Hematopoietic multipotent progenitor cell treated with erythropoietin and hydrocortisone succinate and interleukin-3 and kit ligand, for 4 days (in vitro differentiated cells): ENCODE data around the gene LRRC23.

Experiments
- DNase-seq: peaks from one replicate; pipeline ENCODE4 v3.0.0-alpha.2; 2015

Gene LRRC23

DNA sequence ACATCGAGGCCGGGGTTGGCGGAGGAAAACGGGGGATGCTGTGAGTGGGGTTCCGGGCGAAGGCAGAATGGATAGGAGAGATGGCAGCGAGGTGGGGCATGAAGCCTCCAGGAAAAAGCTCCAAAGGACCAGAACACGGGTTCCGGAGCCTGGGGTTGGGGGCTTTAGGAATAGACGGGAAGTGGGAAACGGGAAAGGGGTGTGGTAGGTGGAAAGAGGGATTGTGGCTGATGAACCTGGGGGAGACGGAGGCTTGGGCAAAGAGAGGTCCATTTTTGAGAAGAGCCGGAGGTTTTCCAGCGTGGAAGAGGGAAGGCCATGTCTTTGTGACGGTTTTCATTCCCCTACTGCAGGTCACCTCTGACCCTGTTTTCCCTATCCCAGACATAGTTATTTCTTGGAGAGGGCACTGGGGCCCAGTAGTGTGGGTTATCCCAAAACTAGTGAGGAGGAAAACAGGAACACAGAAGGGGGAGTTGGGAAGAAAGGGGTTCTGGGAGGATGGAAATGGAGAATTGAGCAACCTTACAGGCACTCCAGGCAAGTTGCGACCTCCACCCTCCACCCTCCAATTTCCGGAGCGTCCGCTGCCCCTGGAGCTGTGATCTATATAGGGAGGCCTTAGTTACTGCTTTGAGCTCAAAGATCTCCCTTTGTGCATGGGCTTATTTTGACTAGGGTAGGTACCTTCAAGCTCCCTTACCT, 24.2 kb downstream of the LRRC23 start:
- DNase-seq, result peak; percentile 24

DNA sequence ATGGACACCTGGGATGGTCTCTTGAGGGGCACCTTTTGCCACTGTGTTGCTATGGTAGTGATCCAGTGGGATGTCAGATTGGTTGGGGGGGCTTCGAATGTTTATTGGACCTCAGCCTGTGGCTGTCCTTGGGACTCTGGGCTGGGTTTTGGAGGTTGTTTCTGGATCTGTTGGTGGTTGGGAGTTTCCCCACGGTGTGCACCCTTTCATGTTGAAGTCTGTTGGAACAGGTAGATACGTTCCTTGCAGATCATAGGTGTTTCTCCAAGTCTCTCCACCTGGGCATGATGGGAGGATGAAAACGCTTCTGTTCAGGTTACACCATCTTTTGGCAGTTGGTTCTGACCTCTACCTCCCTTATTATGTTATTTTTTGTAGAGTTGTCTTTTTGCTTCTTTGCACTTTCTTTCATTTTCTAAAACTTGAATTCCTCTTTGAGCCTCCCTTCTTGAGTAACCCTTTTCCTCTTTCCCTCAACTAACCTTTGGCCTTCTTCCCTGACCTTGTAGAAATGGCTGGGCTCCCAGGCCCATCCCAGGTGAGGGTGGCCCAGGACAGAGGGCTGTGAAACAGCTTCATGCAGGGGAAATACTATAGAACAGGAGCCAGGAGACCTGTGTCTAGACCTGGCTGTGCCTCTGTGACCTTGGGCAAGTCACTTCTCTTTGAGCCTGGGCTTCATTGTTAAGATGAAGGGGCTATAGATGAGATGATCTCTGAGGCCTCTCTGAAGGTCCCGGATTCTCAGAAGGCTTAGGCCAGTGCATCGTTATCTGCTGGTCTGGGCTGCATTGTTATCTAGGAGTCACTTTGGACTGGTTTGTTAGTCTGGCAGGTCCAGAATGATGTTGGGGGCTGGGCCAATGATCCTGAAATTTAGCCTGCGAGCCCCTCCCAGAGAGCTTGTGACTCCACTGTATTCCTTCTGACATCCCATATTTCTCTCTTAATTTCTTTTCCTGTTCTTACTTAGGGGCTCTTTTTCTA, 25.1 kb downstream of the LRRC23 start:
- DNase-seq, result peak; percentile 39

DNA sequence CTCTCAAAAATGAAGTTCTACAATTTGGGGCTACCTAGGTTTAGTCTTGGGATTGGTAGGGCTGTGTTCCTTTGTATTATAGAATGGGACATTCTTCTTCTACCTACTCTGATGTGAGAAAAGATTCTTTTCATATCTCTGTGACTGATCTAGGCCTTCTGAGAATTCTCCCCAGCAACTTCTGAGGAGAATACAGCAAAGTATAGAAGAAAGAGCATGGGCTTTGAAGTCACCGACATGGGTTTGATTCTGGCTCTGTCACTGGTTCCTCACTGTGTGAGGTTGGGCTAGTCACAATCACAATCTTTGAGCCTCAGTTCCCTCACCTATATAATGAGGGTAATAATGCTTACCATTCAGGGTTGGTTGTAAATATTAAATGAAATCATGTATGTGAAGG, 28.1 kb downstream of the LRRC23 start:
- DNase-seq, result no peak

DNA sequence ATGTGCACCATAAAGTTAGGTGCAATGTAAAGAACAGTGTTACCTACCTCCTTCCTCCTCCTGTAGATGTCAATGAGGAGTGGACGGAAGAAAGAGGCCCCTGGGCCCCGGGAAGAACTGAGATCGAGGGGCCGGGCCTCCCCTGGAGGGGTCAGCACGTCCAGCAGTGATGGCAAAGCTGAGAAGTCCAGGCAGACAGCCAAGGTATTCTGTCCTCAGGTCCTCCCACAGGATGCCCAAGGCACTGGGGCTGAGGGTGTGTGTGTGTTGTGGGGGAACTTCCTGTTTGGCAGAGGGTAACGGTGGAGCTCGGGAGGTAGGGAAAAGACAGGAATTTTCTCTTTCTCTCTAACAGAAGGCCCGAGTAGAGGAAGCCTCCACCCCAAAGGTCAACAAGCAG, 29.5 kb downstream of the LRRC23 start:
- DNase-seq, result no peak

DNA sequence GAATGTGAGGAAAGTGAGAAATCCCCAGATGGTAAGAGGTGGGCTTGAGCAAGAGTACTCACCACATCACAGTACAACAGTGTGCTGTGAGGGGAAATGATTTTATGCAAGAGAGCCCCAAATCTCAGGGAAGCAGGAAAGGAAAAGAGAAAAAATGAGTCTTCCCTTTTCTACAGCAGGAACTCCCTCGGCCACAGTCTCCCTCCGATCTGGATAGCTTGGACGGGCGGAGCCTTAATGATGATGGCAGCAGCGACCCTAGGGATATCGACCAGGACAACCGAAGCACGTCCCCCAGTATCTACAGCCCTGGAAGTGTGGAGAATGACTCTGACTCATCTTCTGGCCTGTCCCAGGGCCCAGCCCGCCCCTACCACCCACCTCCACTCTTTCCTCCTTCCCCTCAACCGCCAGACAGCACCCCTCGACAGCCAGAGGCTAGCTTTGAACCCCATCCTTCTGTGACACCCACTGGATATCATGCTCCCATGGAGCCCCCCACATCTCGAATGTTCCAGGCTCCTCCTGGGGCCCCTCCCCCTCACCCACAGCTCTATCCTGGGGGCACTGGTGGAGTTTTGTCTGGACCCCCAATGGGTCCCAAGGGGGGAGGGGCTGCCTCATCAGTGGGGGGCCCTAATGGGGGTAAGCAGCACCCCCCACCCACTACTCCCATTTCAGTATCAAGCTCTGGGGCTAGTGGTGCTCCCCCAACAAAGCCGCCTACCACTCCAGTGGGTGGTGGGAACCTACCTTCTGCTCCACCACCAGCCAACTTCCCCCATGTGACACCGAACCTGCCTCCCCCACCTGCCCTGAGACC, 31.0 kb downstream of the LRRC23 start:
- no peak for DNase-seq

DNA sequence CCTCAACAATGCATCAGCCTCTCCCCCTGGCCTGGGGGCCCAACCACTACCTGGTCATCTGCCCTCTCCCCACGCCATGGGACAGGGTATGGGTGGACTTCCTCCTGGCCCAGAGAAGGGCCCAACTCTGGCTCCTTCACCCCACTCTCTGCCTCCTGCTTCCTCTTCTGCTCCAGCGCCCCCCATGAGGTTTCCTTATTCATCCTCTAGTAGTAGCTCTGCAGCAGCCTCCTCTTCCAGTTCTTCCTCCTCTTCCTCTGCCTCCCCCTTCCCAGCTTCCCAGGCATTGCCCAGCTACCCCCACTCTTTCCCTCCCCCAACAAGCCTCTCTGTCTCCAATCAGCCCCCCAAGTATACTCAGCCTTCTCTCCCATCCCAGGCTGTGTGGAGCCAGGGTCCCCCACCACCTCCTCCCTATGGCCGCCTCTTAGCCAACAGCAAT, 31.6 kb downstream of the LRRC23 start:
- no peak for DNase-seq

DNA sequence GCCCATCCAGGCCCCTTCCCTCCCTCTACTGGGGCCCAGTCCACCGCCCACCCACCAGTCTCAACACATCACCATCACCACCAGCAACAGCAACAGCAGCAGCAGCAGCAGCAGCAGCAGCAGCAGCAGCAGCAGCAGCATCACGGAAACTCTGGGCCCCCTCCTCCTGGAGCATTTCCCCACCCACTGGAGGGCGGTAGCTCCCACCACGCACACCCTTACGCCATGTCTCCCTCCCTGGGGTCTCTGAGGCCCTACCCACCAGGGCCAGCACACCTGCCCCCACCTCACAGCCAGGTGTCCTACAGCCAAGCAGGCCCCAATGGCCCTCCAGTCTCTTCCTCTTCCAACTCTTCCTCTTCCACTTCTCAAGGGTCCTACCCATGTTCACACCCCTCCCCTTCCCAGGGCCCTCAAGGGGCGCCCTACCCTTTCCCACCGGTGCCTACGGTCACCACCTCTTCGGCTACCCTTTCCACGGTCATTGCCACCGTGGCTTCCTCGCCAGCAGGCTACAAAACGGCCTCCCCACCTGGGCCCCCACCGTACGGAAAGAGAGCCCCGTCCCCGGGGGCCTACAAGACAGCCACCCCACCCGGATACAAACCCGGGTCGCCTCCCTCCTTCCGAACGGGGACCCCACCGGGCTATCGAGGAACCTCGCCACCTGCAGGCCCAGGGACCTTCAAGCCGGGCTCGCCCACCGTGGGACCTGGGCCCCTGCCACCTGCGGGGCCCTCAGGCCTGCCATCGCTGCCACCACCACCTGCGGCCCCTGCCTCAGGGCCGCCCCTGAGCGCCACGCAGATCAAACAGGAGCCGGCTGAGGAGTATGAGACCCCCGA, 32.2 kb downstream of the LRRC23 start:
- peak; percentile 67 for DNase-seq

DNA sequence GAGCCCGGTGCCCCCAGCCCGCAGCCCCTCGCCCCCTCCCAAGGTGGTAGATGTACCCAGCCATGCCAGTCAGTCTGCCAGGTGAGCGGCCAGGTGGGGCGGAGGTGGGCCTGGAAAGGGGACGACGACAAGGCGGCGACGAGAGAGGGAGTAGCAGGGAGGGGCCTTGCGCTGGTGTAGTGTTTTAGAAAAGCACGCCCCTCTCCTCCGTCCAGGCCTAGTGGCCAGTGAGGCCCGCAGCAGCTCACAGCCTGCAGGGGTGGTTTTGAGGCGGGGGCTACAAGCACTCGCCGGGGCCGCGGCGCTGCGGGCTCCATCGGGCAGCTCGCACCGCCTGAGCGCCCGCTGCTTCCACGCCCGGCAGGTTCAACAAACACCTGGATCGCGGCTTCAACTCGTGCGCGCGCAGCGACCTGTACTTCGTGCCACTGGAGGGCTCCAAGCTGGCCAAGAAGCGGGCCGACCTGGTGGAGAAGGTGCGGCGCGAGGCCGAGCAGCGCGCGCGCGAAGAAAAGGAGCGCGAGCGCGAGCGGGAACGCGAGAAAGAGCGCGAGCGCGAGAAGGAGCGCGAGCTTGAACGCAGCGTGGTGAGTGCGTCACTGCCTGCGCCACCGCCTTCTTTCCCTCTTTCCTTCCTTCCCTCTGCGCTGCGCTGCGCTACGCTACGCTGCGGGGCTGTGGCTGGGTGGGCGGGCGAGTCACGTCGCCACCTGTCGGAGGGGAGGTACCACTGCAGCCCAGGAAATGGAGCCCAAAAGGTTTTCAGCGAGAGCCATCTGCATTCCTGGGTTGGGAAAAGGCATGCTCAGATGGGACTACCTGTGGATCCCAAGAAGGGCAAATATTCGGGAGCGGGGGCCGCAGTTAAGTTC, 33.1 kb downstream of the LRRC23 start:
- peak; percentile 98 for DNase-seq

DNA sequence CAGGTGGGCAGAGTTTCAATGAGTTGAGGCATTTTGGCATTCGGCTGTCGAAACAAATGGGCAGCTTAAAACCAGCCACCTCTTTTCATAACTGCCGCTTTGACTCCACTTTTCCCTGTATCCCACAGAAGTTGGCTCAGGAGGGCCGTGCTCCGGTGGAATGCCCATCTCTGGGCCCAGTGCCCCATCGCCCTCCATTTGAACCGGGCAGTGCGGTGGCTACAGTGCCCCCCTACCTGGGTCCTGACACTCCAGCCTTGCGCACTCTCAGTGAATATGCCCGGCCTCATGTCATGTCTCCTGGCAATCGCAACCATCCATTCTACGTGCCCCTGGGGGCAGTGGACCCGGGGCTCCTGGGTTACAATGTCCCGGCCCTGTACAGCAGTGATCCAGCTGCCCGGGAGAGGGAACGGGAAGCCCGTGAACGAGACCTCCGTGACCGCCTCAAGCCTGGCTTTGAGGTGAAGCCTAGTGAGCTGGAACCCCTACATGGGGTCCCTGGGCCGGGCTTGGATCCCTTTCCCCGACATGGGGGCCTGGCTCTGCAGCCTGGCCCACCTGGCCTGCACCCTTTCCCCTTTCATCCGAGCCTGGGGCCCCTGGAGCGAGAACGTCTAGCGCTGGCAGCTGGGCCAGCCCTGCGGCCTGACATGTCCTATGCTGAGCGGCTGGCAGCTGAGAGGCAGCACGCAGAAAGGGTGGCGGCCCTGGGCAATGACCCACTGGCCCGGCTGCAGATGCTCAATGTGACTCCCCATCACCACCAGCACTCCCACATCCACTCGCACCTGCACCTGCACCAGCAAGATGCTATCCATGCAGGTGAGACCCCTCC, 34.0 kb downstream of the LRRC23 start:
- no peak for DNase-seq

DNA sequence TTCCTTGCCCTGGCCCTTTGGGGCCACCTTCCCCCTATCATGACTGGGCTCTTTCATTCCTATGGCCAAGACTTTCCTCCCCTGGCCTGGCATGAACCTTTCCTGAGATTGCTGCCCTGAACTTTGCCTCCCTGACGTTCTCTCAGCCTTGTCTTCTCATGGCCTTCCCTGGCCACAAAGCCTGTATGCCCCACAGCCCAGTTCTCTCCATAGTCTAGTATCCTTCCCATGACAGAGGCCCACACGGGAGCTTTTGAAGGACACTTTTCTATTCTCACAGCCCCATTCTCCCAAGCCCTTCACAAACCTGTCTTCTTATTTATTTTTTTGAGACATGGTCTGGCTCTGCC, 34.5 kb downstream of the LRRC23 start:
- no peak for DNase-seq

DNA sequence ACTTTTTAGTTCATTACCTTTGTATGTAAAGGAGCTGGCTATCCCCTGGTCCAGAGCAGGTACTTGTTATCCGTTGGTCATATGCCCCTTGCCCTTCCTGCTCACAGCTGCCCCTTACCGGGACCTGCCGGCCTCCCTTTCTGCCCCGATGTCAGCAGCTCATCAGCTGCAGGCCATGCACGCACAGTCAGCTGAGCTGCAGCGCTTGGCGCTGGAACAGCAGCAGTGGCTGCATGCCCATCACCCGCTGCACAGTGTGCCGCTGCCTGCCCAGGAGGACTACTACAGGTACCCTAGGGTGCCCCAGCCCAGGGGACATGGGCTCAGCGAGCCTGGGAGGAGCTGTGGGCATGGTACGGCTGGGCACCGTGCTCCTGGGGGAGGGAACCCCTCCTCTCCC, 36.6 kb downstream of the LRRC23 start:
- DNase-seq, result no peak

DNA sequence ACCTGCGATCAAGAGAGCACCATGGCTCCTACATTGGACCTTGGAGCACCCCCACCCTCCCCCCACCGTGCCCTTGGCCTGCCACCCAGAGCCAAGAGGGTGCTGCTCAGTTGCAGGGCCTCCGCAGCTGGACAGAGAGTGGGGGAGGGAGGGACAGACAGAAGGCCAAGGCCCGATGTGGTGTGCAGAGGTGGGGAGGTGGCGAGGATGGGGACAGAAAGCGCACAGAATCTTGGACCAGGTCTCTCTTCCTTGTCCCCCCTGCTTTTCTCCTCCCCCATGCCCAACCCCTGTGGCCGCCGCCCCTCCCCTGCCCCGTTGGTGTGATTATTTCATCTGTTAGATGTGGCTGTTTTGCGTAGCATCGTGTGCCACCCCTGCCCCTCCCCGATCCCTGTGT, 37.2 kb downstream of the LRRC23 start:
- DNase-seq, result no peak

DNA sequence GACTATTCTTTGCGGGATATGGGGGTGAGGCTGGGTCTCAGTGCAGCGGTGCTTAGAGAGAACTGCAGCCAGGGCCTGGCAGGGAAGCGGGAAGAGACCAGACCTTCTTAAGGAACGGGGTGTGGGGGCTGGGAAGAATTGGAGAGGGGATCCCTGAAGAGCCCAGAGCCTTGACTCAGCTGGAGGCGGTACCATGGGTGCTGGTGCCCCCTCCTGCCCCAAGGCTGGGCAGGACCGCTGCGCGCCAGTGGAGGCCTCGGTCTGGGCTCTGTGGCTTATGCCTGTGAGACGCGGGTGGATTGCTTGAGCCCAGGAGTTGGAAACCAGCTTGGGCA, 37.7 kb downstream of the LRRC23 start:
- no peak for DNase-seq

DNA sequence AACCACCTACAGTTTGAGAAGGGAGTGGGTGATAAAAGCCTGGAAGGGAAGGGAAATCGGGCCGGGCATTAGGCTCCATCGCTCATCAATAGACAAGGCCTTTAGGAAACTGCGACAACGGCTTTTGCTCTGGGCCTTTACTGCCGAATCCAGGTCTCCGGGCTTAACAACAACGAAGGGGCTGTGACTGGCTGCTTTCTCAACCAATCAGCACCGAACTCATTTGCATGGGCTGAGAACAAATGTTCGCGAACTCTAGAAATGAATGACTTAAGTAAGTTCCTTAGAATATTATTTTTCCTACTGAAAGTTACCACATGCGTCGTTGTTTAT, 38.7 kb downstream of the LRRC23 start:
- DNase-seq, result peak; percentile 97

DNA sequence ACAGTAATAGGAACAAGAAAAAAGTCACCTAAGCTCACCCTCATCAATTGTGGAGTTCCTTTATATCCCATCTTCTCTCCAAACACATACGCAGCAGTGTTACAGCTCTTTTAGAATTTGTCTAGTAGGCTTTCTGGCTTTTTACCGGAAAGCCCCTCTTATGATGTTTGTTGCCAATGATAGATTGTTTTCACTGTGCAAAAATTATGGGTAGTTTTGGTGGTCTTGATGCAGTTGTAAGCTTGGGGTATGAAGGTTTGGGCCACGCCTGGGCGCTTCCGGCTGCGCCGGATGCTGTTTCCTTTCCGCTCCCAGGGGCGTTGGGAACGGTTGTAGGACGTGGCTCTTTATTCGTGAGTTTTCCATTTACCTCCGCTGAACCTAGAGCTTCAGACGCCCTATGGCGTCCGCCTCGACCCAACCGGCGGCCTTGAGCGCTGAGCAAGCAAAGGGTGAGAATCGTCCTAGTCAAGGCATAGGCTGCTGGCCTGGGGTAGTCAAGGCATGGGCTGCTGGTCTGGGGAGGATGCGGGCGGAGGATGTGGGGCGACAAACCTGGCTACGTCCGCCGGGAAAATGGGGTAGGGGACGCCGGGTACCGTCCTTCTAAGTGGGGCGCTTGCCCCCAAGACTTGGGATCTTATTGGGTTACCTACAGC, 39.2 kb downstream of the LRRC23 start, which contains the start of the genes C12orf57 and RNU7-1:
Gene C12orf57 (plus strand): TSS at position 301 of the 659 bp plus-strand sequence. CDS start 100 bp downstream, at position 401.
Gene RNU7-1 (plus strand): TSS at position 95 of the 659 bp plus-strand sequence.
- peak; percentile 97 for DNase-seq

DNA sequence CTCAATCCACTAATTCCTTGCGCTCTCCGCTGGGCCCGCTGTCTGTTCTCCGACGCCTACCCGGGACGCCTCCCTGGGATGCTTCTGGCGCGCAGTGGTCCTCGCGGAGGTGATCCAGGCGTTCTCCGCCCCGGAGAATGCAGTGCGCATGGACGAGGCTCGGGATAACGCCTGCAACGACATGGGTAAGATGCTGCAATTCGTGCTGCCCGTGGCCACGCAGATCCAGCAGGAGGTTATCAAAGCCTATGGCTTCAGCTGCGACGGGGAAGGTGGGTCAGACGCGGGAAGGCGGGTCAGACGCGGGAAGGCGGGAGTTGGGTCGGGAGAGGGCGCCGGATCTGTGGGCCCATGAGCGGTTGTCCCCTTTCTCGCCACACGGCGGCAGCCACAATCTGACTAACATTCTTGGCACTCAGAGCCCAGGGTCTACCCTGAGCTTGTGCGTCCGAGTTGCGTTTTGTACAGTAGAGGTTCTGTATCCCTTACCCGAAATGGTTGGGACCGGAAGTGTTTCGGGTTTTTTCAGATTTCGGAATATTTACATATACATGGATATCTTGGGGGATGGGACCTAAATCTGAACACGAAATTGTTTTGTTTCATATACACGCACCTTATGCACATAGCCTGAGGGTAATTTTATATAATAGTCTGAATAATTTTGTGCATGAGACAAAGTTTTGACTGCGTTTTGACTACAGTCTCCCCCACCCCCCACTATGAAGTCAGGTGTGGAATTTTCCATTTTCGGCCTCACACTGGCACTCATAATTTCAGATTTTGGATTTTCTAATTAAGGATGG, 40.0 kb downstream of the LRRC23 start:
- DNase-seq, result peak; percentile 97

DNA sequence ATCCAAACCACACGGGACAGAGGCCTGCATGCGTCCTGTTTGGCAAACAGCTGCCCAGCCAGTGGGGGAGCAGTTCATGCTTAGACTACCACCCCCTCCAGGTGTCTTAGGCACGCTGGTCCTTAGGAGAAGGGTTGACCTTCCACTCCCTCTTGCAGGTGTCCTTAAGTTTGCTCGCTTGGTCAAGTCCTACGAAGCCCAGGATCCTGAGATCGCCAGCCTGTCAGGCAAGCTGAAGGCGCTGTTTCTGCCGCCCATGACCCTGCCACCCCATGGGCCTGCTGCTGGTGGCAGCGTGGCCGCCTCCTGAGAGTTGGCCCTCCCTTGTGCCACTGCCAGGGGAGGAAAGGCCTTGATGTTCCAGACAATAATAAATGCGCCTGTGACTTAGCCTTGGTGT, 41.0 kb downstream of the LRRC23 start:
- DNase-seq, result no peak

DNA sequence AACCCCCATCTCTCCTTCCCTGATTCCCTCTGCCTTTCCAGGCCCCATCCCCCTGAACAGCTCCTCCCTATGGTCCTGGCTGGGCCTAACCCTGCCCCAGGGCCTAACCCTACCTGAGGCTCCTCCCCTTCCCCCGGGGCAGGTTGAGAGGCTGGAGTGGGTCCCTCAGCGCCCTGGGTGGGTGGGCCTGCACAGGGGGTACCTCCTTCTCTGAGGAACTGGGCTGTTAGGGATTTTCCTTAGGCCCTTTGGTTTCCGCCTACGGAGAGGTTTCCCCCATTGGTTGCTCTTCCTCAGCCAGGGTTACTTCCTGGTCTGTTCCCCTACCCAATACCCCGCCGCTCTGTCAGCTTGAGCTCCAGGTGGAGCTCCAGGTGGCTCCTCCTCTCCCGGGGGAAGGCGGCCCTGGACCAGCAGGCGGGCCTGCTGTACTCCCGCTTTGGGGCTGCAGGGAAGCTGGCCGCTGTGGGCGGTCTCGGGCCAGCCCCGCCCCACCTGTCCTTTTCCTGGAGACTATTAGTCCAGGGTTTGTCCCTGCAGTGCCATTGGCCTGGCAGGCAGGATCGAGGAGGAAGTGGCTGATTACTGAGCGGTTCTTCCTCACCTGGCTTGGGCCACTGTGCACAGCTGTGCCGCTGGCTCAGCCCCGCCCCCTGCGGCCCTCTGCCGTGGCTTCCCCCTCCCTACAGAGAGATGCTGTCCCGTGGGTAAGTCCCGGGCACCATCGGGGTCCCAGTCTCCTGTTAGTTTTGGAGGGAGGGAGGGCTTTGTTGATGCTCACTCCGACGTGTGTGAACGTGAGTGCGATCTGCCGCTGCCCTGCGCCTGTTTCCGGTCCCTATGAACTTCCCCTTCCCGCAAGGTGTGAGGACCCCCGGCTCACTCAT, 41.7 kb downstream of the LRRC23 start:
- DNase-seq, result peak; percentile 71
